Measurements from ENCODE around the gene HMGCR.
"Not testable (repeated sequence)": the region's sequence is repeated elsewhere in the genome, so short reads cannot be mapped to it uniquely, and the experiment has no call there.

The HMGCR gene
- 41.2 to 63.1 (median 47.5) reads per million in 4 donors for total RNA-seq

- peak; percentile 91 to 99 (median 95) for DNase-seq
Measured at GRCh38 chr5:75336615-75337336, at the start of gene HMGCR. TSS of gene HMGCR (plus strand) at chr5:75337220. CDS start at chr5:75342606, 5,386 bp downstream.

GRCh38 chr5:75291844-75292243, 45.2 kb upstream of the HMGCR start:
- not testable (repeated sequence) for DNase-seq

- no peak for DNase-seq
Measured at GRCh38 chr5:75300084-75300483, 36.9 kb upstream of the HMGCR start.

GRCh38 chr5:75303419-75303818, 33.6 kb upstream of the HMGCR start:
- no peak for DNase-seq

GRCh38 chr5:75304486-75304885, 32.5 kb upstream of the HMGCR start:
- not testable (repeated sequence) for DNase-seq

- no peak for DNase-seq
Measured at GRCh38 chr5:75306746-75307145, 30.3 kb upstream of the HMGCR start.

GRCh38 chr5:75310212-75310611, 26.8 kb upstream of the HMGCR start:
- no peak for DNase-seq

- DNase-seq = not testable (repeated sequence)
Measured at GRCh38 chr5:75319148-75319547, 17.9 kb upstream of the HMGCR start.

GRCh38 chr5:75319638-75320037, 17.4 kb upstream of the HMGCR start:
- no peak for DNase-seq

- no peak for DNase-seq
Measured at GRCh38 chr5:75320371-75320770, 16.6 kb upstream of the HMGCR start.

GRCh38 chr5:75322066-75322465, 15.0 kb upstream of the HMGCR start:
- DNase-seq = no peak

GRCh38 chr5:75324791-75325190, 12.2 kb upstream of the HMGCR start:
- no peak for DNase-seq

- no peak for DNase-seq
Measured at GRCh38 chr5:75325242-75325641, 11.8 kb upstream of the HMGCR start.

GRCh38 chr5:75330404-75330803, 6.6 kb upstream of the HMGCR start:
- DNase-seq = no peak

- DNase-seq = no peak
Measured at GRCh38 chr5:75331095-75332090, 5.6 kb upstream of the HMGCR start.

GRCh38 chr5:75333759-75334158, 3.3 kb upstream of the HMGCR start:
- DNase-seq = not testable (repeated sequence)

- DNase-seq = not testable (repeated sequence)
Measured at GRCh38 chr5:75334413-75334812, 2.6 kb upstream of the HMGCR start.

GRCh38 chr5:75335486-75335885, 1.5 kb upstream of the HMGCR start:
- DNase-seq = no peak

GRCh38 chr5:75335952-75336614, 937 bp upstream of the HMGCR start:
- DNase-seq = peak in 1 of 5 donors; percentile 38

- peak in 2 of 5 donors; percentile 13 to 35 for DNase-seq
Measured at GRCh38 chr5:75337366-75338021, 474 bp downstream of the HMGCR start.

GRCh38 chr5:75338408-75338807, 1.4 kb downstream of the HMGCR start:
- DNase-seq = no peak

GRCh38 chr5:75340714-75341478, 3.9 kb downstream of the HMGCR start:
- no peak for DNase-seq
